CD1c-positive myeloid dendritic cell (primary cell): ENCODE results near the gene SEMA5A.

Experiments used
- DNase-seq: peaks from one replicate; pipeline ENCODE4 v3.0.0-alpha.2; 2016; ENCODE audit errors: extremely low spot score

The SEMA5A gene

DNA sequence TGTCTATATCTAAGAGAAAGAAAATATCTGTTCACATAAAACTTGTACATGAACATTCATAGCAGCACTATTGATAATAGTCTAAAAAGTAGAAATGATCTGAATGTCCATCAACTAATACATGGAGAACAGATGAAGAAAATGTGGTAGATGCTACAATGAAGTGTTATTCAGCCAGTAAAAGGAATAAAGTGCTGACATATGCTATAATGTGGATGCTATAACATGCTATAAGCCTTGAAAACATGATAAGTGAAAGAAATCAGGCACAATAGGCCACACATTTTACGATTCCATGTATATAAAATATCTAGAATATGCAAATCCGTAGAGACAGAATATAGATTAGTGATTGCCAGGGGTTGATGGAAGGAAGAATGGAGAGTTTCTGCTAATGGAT lies 146.8 kb downstream of the SEMA5A start:
- no peak for DNase-seq

DNA sequence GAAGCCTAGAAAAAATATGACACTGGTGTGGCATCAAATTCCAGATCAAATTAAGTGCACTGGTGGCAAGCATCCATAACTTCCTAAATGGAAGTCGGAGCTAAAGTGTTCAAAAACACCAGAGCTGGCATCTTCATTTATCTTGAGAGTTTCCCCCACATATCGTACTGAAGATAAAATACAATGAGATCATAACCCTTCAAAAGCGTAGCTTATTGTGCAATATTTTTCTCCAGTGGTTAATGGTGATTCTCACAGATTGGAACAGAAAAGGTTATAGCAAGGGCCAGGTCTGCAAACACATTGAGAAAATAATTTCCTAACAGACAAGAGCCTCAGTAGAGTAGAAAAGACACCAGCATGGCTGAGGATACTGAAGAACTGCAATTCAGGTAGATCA lies 147.6 kb downstream of the SEMA5A start:
- DNase-seq, result no peak

DNA sequence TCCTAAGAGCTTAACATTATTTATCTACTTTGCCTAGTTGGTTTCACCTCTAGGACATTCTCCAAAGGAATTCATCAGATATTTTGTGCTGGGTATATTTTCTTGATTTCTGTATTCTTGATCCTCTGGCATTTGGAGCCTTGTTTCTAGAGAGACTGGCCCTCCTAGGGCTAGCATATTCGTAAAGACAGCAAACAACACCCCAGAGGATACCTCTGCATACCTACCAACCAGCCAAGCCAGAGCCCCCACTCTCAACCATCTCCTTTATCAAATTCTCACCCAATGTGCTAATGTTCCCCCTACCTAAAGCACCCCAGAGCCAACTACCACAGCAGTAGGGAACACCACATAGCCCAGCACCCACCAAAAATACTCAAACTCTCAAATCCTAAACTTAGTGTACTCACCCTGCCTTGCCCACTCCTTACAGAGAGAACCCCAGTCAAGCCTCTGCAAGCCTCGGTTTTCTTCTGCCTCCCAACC lies 149.5 kb downstream of the SEMA5A start:
- no peak for DNase-seq

DNA sequence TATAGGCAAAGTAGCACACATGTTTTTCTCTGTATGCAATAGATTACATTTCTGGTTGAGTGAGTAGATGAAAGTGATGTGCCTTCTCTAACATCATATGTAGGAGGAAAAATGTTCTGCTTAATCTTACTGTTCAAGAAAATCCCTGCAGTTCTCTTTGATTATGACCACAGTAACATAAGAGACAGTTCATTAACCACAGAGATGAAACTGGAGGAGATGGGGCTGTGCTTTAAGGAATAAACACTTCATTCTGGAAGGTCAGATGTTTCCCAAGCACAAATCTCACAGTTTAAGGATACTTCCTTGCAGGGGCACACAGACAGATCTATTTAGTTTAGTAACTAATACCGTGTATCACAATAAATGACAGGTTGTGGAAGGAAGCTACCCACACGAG lies 150.2 kb downstream of the SEMA5A start:
- no peak for DNase-seq

DNA sequence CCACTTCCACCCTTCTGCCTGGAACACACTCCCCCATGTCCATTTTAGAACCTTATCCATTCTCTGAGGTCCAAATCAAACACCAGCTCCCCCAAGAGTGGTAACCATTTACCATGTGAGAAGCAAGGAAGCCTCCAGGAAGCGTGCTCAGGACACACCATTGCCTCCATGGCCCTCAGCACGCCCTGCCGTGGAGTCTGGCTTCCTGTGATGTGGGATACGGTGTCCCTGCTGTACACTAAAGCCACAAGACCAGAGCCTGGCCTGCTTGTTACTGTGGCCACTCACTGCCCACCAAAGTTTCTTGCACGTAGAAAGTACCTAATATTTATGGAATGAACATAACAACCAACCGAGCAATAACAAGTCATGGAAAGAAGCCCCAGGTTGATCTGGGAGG lies 151.7 kb downstream of the SEMA5A start:
- no peak for DNase-seq

DNA sequence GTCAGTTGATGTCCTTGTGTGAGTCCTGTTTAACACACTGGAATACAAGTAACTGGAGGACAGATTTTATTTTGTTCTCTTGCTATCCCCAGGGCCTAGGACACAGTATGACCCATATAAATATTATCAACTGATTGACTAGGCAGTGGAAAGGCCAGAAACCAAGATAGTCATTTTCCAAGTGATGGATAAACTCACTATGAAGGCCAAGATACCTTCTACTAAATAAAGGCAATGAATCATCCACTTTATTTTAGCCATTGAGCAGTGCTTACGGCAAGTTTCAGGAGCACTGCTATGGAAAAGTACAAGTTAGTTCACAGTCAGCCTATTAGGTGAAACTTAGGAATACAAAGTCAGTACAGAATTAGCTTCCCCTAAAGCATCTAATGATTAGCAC lies 153.2 kb downstream of the SEMA5A start:
- no peak for DNase-seq

DNA sequence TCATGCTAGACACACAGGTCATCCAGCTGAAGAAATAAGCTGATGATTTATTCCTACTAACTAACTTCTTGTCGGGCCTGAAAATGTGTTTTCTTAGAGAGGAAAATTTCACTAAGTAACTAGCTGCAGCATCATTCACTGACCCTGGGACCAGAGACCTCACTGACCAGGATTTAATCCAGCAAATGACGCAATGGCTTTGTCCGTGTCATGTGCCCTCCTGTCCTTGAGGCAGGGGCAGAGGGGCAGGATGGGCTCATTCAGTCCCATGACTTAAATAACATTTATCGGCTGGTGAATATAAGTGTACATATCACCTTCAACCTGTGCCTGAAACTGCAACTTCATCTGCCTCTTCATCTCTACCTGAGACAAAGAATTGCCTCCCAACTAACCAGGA lies 154.8 kb downstream of the SEMA5A start:
- DNase-seq, result no peak

DNA sequence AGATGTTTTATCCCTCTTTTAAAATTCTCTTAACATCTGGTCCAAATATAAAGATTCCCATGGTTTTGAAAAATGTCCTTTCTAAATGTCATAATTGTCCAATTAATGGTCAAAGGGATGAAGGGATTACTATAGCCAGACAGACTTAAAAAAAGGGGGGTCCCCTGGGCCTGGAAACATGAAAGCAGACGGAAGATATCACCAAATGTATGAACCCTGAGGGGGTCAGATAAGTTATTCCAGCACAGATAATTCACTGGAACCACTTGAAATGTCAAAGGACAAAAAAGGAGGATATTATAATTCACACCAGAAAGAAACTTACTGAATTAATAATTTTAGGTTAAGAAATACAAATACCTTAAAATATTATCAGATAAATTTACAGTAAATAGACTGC lies 155.8 kb downstream of the SEMA5A start:
- no peak for DNase-seq

DNA sequence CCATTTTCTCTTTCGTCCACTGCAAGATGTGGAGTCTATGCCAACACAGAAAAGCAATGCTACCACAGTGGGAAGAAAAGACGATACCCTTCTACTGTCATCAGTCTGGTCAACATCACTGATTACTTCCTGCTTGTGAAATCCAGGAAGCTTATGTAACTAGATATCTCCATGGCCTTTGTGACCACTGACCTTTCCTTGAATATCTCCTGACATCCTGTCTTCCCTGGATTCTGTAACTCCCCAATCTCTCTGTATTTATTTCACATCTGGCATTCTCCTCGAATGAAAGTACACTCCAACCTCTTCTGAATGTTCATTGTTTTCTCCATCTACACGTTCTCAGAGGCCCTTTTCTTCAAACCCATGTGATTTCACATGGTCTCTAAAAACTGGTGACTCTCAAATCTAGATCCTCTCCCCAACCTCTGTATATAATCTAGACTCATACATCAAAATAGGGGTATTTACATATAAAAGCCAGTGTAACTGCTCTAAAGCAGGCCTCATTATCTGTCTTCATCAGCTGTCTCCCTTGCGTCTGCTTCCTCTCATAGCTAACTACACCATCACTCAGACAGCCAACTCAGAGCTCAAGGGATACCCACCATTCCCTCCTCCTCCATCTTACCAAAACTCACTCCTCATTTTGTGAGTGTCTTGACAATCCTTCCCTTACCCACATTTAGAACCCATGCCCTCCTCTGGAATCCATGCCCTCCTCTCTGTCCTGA lies 156.8 kb downstream of the SEMA5A start:
- DNase-seq, result no peak

DNA sequence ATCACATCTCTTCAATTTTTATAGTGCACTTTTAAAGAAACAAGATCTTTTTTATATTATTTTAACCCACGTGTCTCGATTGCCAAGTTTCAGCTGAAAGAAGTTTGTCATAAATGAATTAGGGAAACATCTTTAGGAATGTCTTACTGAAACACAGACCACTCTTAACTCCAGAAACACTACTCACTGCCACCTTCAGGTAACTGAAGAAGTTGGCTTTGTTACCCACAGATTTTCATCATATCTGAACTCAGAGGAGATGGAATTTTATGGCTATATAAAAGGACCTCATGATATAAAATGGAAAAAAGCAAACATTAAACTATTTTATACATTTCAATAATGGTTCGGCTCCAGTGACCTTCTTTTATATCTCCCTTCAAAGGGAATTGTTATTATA lies 158.0 kb downstream of the SEMA5A start:
- no peak for DNase-seq

DNA sequence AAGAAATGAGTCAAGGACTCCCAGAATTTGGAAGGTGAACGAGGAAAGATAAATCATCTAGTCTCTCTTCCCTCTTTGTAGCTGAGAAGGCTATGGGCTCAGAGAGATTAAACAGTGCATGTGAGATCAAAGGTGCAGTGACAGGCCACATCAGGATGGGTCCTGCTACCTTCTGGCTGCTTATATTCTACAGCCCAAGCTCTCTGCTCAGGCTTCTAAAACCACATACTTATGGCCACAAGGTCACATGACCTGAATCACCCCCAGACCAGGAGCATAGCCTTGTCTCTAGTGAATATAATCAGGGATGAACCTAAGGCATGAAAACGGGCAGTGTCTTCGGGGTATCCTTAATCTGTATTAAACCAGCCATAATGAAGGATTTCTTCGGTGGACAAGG lies 158.9 kb downstream of the SEMA5A start:
- DNase-seq, result no peak

DNA sequence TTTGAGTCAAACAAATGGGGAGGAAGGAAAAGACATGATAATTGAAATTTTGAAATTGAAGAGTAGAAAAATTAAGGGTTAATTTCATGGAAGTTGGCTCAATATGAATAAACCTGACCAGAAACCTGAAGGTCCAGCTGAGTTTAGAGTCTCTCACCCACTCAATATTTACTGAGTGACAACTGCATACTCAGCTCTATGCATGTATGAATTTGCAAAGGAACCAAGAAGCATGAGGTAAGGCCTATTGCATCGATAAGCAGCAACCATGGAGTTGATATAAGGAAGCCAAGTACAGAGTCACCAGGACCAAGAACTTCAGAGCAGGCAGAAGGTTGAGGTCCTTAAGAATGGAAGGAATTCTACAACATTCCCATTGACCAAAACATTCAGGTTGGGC lies 163.4 kb downstream of the SEMA5A start:
- no peak for DNase-seq

DNA sequence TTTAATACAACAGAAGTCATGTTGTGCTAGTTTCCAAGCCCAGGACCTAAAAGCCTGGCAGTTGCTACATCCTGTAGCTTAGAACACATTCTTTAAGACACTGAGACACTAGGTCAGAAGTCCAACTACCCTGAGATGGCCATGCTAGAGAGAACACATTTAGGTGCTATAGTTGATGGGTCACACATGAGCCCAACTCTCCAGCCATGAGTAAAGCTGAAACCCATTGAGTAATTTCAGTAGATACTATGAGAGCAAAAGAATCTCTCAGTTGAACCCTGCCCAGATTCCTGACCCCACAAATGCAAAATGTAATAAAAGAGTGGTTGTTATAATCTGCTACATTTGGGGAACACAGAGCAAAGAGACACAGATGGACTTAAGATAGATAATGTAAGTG lies 164.4 kb downstream of the SEMA5A start:
- no peak for DNase-seq

DNA sequence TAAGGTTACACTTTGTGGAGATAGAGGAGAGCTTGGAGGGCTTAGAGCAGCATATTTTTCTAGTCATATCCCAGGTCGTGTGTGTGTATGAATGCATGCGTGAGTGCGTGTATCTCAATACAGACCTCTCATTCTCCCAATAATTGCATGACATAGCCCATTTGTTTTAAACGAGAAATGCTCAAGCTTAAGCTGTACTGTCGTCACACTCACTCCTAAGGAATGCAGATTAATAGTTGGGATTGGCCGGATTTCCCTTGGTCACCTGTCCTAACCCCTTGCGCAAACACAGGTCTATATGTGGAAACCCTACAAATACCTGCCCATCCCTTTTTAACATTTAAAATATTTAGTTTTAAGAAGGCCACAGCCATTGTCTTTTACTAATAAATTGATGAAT lies 165.8 kb downstream of the SEMA5A start:
- DNase-seq, result no peak

DNA sequence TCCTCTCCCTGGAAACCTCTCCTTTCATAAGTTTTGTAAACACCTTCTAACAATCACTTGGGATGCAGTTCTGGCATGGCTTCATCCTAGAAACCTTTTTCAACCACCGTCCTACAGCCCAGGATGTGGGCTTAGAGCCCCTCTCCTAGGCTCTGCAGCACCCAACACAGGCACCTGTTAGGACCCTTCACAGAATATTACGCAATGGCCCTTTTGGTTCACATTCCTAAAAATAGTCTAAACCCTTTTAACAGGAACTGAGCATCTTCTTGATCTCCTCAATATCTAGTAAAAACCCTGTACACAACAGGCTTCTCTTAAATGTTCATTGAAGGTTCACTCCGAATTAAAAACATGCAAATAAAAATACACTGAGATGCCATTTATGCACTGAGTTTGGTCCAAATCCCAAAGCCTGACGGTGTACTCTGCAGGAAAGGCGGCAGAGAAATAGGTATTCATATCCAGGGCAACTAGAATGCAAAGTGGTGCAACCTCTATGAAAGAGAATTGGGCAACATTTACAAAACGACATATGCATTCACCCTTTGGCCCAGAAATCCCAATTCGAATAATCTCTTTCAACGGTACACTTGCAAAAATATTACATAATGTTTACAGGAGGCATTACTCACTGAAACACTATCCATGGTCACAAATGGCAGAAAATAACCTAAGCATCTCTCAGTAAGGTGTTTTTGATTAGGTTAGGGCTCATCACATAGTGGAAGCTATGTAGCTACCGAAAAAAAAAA lies 169.3 kb downstream of the SEMA5A start:
- no peak for DNase-seq

DNA sequence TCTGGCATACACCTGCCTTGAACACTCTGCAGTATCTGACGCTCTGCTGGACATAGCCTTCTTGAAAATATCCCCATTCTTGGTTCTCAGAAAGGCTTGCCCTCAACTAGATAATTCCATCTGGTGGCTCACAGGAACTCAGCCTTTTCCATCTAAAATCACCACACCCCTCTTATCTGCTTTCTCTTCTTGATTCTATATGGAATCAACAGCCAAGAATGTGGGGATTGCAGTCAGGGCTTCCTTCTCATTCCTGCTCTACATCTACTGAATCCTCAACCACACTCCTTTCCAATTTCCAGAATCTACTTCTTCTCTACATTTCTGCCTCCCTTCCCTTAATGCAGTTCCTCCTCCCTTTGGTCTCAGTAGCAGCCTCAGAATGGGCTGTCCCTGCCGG lies 170.1 kb downstream of the SEMA5A start:
- DNase-seq, result no peak

DNA sequence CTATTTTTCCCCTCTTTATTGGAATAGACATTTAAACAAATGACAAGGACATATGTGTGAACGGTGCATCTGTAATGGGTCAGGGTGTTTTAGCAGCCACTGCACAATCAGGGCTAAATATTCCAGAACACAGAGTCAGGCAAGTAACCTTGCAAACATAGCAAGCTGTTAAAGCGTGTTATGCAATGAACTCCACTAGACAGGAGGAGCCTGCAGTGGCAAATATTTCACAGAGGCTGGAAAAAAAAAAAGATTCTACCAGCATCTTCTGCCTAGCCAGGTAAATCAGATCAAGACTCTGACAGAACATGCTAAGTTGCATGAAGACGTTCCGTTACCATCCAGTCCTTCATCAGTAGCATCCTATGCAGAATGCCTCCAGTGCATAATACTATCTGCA lies 171.8 kb downstream of the SEMA5A start:
- no peak for DNase-seq

DNA sequence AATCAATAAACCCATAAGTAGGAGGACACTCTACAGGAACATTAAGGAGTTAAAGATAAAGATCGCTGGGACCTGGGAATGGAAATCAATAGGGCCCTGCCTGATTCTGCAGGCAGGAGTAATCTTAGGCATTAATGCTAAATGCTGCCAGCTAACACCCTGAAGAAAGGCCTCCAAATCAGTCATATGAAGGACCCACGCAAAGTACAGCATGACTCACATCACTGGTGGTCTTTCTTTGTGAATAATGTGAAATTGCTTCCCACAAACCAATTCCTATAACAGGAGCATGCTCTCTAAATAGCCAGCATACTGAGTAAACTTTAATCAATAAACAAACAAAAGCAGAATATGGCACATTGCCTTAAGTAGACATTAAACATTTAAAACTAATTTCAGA lies 172.3 kb downstream of the SEMA5A start:
- no peak for DNase-seq

DNA sequence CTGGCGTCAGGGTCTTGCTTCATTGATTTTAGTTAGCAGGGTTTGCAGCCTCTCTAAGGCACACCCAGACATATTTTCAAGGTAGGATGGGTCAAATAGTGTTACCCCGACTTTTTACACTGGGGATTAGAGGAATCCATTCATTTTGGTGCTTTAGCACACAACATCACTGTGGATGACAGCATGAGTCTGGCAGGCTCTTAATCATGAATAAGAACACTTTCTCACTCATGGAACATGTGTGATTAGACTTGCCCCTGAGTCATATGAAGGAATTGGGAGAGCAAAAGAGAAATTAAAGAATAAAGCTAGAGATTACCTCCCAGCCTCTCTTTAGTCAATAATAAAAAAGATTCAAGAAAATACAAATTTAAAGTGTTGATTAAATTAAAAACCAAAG lies 175.6 kb downstream of the SEMA5A start:
- DNase-seq, result no peak

DNA sequence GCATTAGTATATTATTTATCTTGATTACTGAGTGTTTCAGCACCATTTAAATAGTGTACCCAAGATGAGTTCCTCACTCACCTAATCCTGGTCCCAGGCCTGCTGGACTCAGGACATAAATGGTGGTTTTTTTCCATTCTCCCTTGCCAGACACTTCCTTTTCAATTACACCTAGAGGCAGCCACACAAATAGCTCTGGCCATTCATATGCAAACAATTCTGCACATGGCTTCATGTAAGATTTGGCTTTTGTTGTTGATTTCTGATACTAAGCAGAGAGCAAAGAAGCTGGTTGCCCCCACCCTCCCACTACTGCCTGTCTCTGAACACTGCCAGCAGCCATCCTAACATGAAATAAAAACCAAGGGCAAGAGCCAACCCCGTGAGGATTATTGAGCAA lies 180.4 kb downstream of the SEMA5A start:
- DNase-seq, result no peak

DNA sequence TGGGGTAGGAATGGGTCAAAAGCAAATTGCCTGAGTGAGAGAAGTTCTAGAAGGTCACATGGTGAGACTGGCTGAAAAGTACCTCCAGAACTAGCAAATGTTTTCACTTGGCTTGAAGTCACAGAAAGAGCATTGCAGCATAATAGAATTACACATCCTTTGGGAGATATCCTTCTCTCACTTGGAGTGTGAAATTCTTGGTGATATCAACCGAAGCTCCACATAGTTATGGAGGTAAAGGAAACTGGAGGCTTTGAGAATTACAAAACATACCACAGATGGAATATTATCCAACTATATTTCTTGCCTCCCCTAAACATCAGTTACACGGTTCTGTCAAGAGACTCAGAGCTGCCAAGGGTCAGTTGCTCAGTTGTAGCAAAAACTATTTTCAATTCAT lies 182.4 kb downstream of the SEMA5A start:
- DNase-seq, result no peak

DNA sequence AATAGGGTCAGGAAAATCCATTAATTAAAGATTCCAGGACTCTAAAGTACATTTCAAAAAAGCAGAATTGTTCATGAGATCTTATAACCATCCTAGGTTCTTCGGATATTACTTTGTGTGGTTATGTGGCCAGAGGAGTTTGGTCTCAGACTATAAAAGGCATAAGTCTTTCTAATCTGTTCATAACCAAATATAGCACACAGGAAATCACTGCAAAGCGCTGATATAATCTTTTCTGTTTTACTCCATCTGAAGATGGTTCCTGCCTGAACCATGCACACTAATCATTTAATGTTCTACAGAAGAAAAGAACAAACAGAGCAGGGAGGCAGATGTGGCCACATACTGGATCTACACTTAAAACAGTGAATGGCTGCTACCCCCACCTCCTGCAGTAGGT lies 182.8 kb downstream of the SEMA5A start:
- no peak for DNase-seq

DNA sequence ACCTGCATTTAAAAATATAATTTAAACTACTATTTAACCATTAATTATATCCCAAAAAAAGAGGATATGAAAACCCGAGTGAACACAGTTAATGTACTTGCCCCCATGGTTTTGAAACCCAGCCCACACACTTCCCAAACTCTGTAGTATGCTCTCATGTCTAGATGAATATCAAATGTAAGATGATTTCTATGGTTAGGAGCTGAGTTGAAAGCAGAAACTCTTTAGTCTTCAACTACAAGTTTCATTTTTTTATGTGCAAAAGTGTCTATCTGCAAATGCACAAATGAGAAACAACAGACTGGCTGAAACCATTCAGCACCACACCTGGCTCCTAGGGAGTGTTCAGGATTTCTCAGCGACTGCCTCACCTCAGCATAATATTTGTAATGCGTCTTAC lies 183.3 kb downstream of the SEMA5A start:
- peak; percentile 16 for DNase-seq

DNA sequence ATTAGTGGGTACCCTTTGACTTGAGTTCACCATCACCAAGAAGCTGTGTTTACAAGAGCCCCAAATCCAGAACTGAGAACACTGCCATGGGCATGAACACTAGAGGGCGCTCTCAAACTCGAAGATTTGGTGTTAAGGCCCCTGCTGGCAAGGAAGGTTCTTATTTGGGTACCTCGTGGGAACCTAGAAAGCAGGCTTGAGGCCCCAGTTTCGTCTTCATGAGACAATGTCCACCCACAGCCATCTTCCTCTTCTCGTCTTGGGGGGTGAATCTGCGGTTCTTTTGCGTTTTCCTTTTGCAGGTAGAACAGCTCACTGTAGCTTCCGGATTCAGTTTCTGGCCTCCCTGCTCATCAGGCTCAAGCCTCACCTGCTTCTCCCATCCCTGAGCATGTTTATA lies 184.0 kb downstream of the SEMA5A start:
- peak; percentile 70 for DNase-seq
